ENCODE results near the gene PLIN5. TPM values are rescaled to one million over a fixed set of nuclear protein-coding genes. Genes with fewer than 3 reads are reported as not detected.

PLIN5 gene
- total RNA-seq, 2 donors from 2014 or later: 3.7 to 3.9 TPM

DNA sequence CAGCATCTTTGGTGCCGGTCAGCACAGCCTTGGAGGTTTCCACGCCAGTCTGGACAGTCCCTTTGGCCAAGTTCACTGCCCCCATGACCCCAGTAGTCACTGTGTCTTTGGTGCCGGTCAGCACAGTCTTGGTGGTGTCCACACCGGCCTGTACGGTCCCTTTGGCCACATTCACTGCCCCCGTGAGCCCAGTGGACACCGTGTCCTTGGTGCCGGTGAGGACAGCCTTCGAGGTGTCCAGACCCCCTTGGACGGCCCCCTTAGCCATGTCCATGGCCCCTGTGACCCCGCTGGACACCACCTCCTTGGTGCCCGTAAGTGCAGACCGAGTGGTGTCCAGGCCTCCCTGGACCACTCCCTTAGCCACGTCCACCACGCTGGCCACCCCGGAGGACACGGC lies 21.8 kb downstream of the PLIN5 start:
- Mint-ChIP-seq H3K9me3 (no peaks in the 10 kb centered on the region), H3K36me3 (ENCODE audit: low read depth) (no peaks in the 10 kb centered on the region), H3K4me1 (no peaks in the 10 kb centered on the region), H3K27me3 (ENCODE audit: insufficient read depth) (peaks cover 35% of the 10 kb centered on the region), H3K27ac (no peak overlapping the region), H3K4me3 (no peak overlapping the region)
- Histone ChIP-seq H3K27me3 (ENCODE audit: control insufficient read depth, insufficient read depth, low read length, poor library complexity, severe bottlenecking) (no peaks in the 10 kb centered on the region), H3K4me1 (ENCODE audit: control insufficient read depth, insufficient read depth, low read length) (no peaks in the 10 kb centered on the region), H3K9me3 (ENCODE audit: control insufficient read depth, low read length) (no peaks in the 10 kb centered on the region), H3K27ac (ENCODE audit: low read depth, low read length) (no peak overlapping the region), H3K9ac (ENCODE audit: extremely low read depth, low read length, poor library complexity, severe bottlenecking) (no peak overlapping the region), H3K36me3 (ENCODE audit: control insufficient read depth, insufficient read depth, low read length) (no peaks in the 10 kb centered on the region), H3K4me3 (ENCODE audit: low read length) (no peak overlapping the region)
- 92 to 97% methylated on average over 15 to 17 of the region's 17 CpGs for whole genome bisulfite sequencing, 2 experiments (ENCODE audit: insufficient coverage in 1 of 2, insufficient read length in 1 of 2)
- no peak for DNase-seq
- no peak for TF ChIP-seq CTCF (conservative IDR thresholded peaks at IDR 0.05)

- H3K27me3 ChIP-seq (ENCODE audit: control insufficient read depth, insufficient read depth, low read length, poor library complexity, severe bottlenecking): no peaks in the 10 kb centered on the region
- H3K36me3 ChIP-seq (ENCODE audit: control insufficient read depth, insufficient read depth, low read length): no peaks in the 10 kb centered on the region
- H3K36me3 Mint-ChIP-seq (ENCODE audit: low read depth): no peaks in the 10 kb centered on the region
- no peak overlapping the region for H3K9ac ChIP-seq (ENCODE audit: extremely low read depth, low read length, poor library complexity, severe bottlenecking)
- no peaks in the 10 kb centered on the region for H3K9me3 Mint-ChIP-seq
- WGBS, 2 experiments (ENCODE audit: insufficient coverage in 1 of 2, insufficient read length in 1 of 2): 89 to 91% methylated on average over 15 to 17 of the region's 17 CpGs
- H3K4me1 Mint-ChIP-seq: no peaks in the 10 kb centered on the region
- no peaks in the 10 kb centered on the region for H3K9me3 ChIP-seq (ENCODE audit: control insufficient read depth, low read length)
- H3K4me3 ChIP-seq (ENCODE audit: low read length): no peak overlapping the region
- H3K27me3 Mint-ChIP-seq (ENCODE audit: insufficient read depth): peaks cover 39% of the 10 kb centered on the region
- no peak overlapping the region for H3K27ac ChIP-seq (ENCODE audit: low read depth, low read length)
- no peak for DNase-seq
- H3K4me3 Mint-ChIP-seq: no peak overlapping the region
- no peaks in the 10 kb centered on the region for H3K4me1 ChIP-seq (ENCODE audit: control insufficient read depth, insufficient read depth, low read length)
- no peak overlapping the region for H3K27ac Mint-ChIP-seq
- TF ChIP-seq CTCF (conservative IDR thresholded peaks at IDR 0.05): no peak
Measured at GRCh38 chr19:4512070-4512469, 23.0 kb downstream of the PLIN5 start.

GRCh38 chr19:4511300-4512054 lies 23.5 kb downstream of the PLIN5 start:
- H3K27ac Mint-ChIP-seq: no peak overlapping the region
- TF ChIP-seq CTCF (conservative IDR thresholded peaks at IDR 0.05): no peak
- H3K27me3 Mint-ChIP-seq (ENCODE audit: insufficient read depth): peaks cover 39% of the 10 kb centered on the region

More at GRCh38 chr19:4511300-4512054, 23.5 kb downstream of the PLIN5 start:
- 88 to 91% methylated on average over 22 to 27 of the region's 27 CpGs for WGBS, 2 experiments (ENCODE audit: insufficient coverage in 1 of 2, insufficient read length in 1 of 2)
- Mint-ChIP-seq H3K9me3 (no peaks in the 10 kb centered on the region), H3K36me3 (ENCODE audit: low read depth) (peaks cover 6% of the 10 kb centered on the region), H3K4me1 (no peaks in the 10 kb centered on the region), H3K4me3 (no peak overlapping the region)
- H3K36me3 ChIP-seq (ENCODE audit: control insufficient read depth, insufficient read depth, low read length): no peaks in the 10 kb centered on the region
- DNase-seq: no peak
- no peak overlapping the region for H3K9ac ChIP-seq (ENCODE audit: extremely low read depth, low read length, poor library complexity, severe bottlenecking)
- H3K4me3 ChIP-seq (ENCODE audit: low read length): no peak overlapping the region
- H3K9me3 ChIP-seq (ENCODE audit: control insufficient read depth, low read length): no peaks in the 10 kb centered on the region
- no peaks in the 10 kb centered on the region for H3K4me1 ChIP-seq (ENCODE audit: control insufficient read depth, insufficient read depth, low read length)
- no peak overlapping the region for H3K27ac ChIP-seq (ENCODE audit: low read depth, low read length)
- no peaks in the 10 kb centered on the region for H3K27me3 ChIP-seq (ENCODE audit: control insufficient read depth, insufficient read depth, low read length, poor library complexity, severe bottlenecking)
